ENCODE results near the gene CGRRF1. TPM values are rescaled to one million over a fixed set of nuclear protein-coding genes. Genes with fewer than 3 reads are reported as not detected.
A peak's percentile ranks its signal among the peaks of the same experiment; 100 is the strongest.

CGRRF1 gene
- total and polyA plus RNA-seq, 2 of the 13 experiments (the other 11 are each of a cell fraction or from before 2014, with no cell fraction given) = 16.8 to 18.2 TPM

GRCh38 chr14:54564868-54565784, 55.4 kb downstream of the CGRRF1 start (continued):
- TF ChIP-seq PRDM4 (CRISPR knock-in tag; IDR thresholded peaks at IDR 0.05; ENCODE audit: borderline replicate concordance) = no peak
- no peak; the same call in 1 of the 2 replicates for TF ChIP-seq CREB3 (CRISPR knock-in tag; IDR thresholded peaks at IDR 0.05)
- TF ChIP-seq, protein P1, sequence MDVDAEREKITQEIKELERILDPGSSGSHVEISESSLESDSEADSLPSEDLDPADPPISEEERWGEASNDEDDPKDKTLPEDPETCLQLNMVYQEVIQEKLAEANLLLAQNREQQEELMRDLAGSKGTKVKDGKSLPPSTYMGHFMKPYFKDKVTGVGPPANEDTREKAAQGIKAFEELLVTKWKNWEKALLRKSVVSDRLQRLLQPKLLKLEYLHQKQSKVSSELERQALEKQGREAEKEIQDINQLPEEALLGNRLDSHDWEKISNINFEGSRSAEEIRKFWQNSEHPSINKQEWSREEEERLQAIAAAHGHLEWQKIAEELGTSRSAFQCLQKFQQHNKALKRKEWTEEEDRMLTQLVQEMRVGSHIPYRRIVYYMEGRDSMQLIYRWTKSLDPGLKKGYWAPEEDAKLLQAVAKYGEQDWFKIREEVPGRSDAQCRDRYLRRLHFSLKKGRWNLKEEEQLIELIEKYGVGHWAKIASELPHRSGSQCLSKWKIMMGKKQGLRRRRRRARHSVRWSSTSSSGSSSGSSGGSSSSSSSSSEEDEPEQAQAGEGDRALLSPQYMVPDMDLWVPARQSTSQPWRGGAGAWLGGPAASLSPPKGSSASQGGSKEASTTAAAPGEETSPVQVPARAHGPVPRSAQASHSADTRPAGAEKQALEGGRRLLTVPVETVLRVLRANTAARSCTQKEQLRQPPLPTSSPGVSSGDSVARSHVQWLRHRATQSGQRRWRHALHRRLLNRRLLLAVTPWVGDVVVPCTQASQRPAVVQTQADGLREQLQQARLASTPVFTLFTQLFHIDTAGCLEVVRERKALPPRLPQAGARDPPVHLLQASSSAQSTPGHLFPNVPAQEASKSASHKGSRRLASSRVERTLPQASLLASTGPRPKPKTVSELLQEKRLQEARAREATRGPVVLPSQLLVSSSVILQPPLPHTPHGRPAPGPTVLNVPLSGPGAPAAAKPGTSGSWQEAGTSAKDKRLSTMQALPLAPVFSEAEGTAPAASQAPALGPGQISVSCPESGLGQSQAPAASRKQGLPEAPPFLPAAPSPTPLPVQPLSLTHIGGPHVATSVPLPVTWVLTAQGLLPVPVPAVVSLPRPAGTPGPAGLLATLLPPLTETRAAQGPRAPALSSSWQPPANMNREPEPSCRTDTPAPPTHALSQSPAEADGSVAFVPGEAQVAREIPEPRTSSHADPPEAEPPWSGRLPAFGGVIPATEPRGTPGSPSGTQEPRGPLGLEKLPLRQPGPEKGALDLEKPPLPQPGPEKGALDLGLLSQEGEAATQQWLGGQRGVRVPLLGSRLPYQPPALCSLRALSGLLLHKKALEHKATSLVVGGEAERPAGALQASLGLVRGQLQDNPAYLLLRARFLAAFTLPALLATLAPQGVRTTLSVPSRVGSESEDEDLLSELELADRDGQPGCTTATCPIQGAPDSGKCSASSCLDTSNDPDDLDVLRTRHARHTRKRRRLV (CRISPR knock-in tag; IDR thresholded peaks at IDR 0.05) = no peak; the same call in 1 of the 2 replicates
- no peak for TF ChIP-seq PHF5A (CRISPR knock-in tag; IDR thresholded peaks at IDR 0.05; ENCODE audit: low read depth, unreplicated experiment)
- TF ChIP-seq, protein P2, sequence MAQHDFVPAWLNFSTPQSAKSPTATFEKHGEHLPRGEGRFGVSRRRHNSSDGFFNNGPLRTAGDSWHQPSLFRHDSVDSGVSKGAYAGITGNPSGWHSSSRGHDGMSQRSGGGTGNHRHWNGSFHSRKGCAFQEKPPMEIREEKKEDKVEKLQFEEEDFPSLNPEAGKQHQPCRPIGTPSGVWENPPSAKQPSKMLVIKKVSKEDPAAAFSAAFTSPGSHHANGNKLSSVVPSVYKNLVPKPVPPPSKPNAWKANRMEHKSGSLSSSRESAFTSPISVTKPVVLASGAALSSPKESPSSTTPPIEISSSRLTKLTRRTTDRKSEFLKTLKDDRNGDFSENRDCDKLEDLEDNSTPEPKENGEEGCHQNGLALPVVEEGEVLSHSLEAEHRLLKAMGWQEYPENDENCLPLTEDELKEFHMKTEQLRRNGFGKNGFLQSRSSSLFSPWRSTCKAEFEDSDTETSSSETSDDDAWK (CRISPR knock-in tag; IDR thresholded peaks at IDR 0.05) = no peak
- peak; percentile 91 for TF ChIP-seq MEIS2 (CRISPR knock-in tag; IDR thresholded peaks at IDR 0.05)
- TF ChIP-seq ZNF674 (CRISPR knock-in tag; IDR thresholded peaks at IDR 0.05; ENCODE audit: low read depth) = 0 out of 2 replicates have a peak, but pooled peaks have one; percentile 83
- no peak; the same call in none of the 2 replicates for TF ChIP-seq ISL2 (CRISPR knock-in tag; IDR thresholded peaks at IDR 0.05)
- no peak for TF ChIP-seq ZNF234 (CRISPR knock-in tag; conservative IDR thresholded peaks at IDR 0.05)
- TF ChIP-seq ZNF816 (CRISPR knock-in tag; IDR thresholded peaks at IDR 0.05; ENCODE audit: borderline replicate concordance) = 0 out of 2 replicates have a peak, but pooled peaks have one; percentile 24

Measured in HepG2 (cell line).